Mesenchymal stem cell (in vitro differentiated cells and primary cell): ENCODE results near the gene F2RL1.

ENCODE experiments used
- DNase-seq: peaks from one replicate; pipeline ENCODE4 v3.0.0-alpha.2; 2013
- H2AFZ ChIP-seq: one replicate; pipeline ENCODE4 v1.6.1; 2013; ENCODE audit warnings: low read depth, mild to moderate bottlenecking, control low read depth, inconsistent platforms, low read length, moderate library complexity
- H2AK5ac ChIP-seq: 2 replicates; pipeline ENCODE4 v1.6.1; 2013; ENCODE audit warnings: low read length, moderate library complexity, mild to moderate bottlenecking, inconsistent platforms; ENCODE audit not compliant: severe bottlenecking
- H2BK120ac ChIP-seq: one replicate; pipeline ENCODE4 v1.6.1; 2013; ENCODE audit warnings: low read depth, mild to moderate bottlenecking, inconsistent platforms, low read length, moderate library complexity
- H2BK12ac ChIP-seq, 2 experiments: one replicate each; pipeline ENCODE4 v1.6.1; 2013; ENCODE audit warnings: inconsistent platforms in 2 of 2, low read length in 2 of 2, mild to moderate bottlenecking in 2 of 2, moderate library complexity in 2 of 2, control low read depth in 1 of 2
- H2BK15ac ChIP-seq: one replicate; pipeline ENCODE4 v1.6.1; 2013; ENCODE audit warnings: mild to moderate bottlenecking, low read depth, inconsistent platforms; ENCODE audit not compliant: poor library complexity, severe bottlenecking
- H2BK5ac ChIP-seq: 2 replicates; pipeline ENCODE4 v1.6.1; 2013; ENCODE audit warnings: low read depth, mild to moderate bottlenecking, low read length, control low read depth, inconsistent platforms; ENCODE audit not compliant: poor library complexity, severe bottlenecking
- H3K14ac ChIP-seq, 2 experiments: one replicate each; pipeline ENCODE4 v1.6.1; 2013; ENCODE audit warnings: inconsistent platforms in 2 of 2, low read length in 2 of 2, control low read depth in 1 of 2, mild to moderate bottlenecking in 1 of 2, moderate library complexity in 1 of 2
- H3K18ac ChIP-seq, 2 experiments: one replicate each; pipeline ENCODE4 v1.6.1; 2013; ENCODE audit warnings: inconsistent platforms in 2 of 2, low read length in 2 of 2, control low read depth in 1 of 2, low read depth in 1 of 2, mild to moderate bottlenecking in 1 of 2
- H3K23ac ChIP-seq, 2 experiments: one replicate each; pipeline ENCODE4 v1.6.1; 2013; ENCODE audit warnings: inconsistent platforms in 2 of 2, low read length in 2 of 2, mild to moderate bottlenecking in 2 of 2, moderate library complexity in 2 of 2, control low read depth in 1 of 2
- H3K27ac ChIP-seq: 2 replicates; pipeline ENCODE4 v1.5.1; 2013; ENCODE audit warnings: mild to moderate bottlenecking, moderate library complexity, low read length, control low read depth, inconsistent platforms; ENCODE audit not compliant: poor library complexity, severe bottlenecking
- H3K27me3 ChIP-seq, 2 experiments: 2 replicates each; pipeline versions ENCODE4 v1.6.1 to v1.7.0; 2013; ENCODE audit warnings: low read length in 2 of 2, mild to moderate bottlenecking in 2 of 2, moderate library complexity in 2 of 2, control low read depth in 1 of 2, inconsistent platforms in 1 of 2; ENCODE audit not compliant: control insufficient read depth in 1 of 2, insufficient read depth in 1 of 2
- H3K36me3 ChIP-seq, 2 experiments: 2 replicates each; pipeline versions ENCODE4 v1.6.1 to v1.7.0; 2013; ENCODE audit warnings: low read length in 2 of 2, control low read depth in 1 of 2, inconsistent platforms in 1 of 2, low read depth in 1 of 2, mild to moderate bottlenecking in 1 of 2; ENCODE audit not compliant: insufficient read depth in 2 of 2, control insufficient read depth in 1 of 2
- H3K4ac ChIP-seq, 2 experiments: one replicate each; pipeline ENCODE4 v1.6.1; 2013; ENCODE audit warnings: inconsistent platforms in 2 of 2, low read length in 2 of 2, mild to moderate bottlenecking in 2 of 2, moderate library complexity in 2 of 2, control low read depth in 1 of 2, low read depth in 1 of 2
- H3K4me1 ChIP-seq: 2 replicates; pipeline ENCODE4 v1.6.1; 2013; ENCODE audit warnings: low read depth, low read length, control low read depth; ENCODE audit not compliant: control insufficient read depth, insufficient read depth
- H3K4me2 ChIP-seq: 2 replicates; pipeline ENCODE4 v1.6.1; 2013; ENCODE audit warnings: low read length, mild to moderate bottlenecking, inconsistent platforms; ENCODE audit not compliant: poor library complexity, severe bottlenecking
- H3K4me3 ChIP-seq, 2 experiments: 2 replicates each; pipeline versions ENCODE4 v1.5.1 to v1.7.0; 2013; ENCODE audit warnings: low read length in 2 of 2, mild to moderate bottlenecking in 2 of 2, control low read depth in 1 of 2, low read depth in 1 of 2; ENCODE audit not compliant: insufficient read depth in 1 of 2
- H3K79me1 ChIP-seq: replicated peaks from 2 replicates; pipeline ENCODE4 v1.6.1; 2013; ENCODE audit warnings: mild to moderate bottlenecking, control low read depth, low read length, inconsistent platforms; ENCODE audit not compliant: poor library complexity, severe bottlenecking
- H3K9ac ChIP-seq: 2 replicates; pipeline ENCODE4 v1.7.0; 2013; ENCODE audit warnings: mild to moderate bottlenecking, low read length, moderate library complexity
- H3K9me3 ChIP-seq: 2 replicates; pipeline ENCODE4 v1.7.0; 2013; ENCODE audit warnings: mild to moderate bottlenecking, low read length; ENCODE audit not compliant: control insufficient read depth
- H4K8ac ChIP-seq: one replicate; pipeline ENCODE4 v1.6.1; 2013; ENCODE audit warnings: inconsistent platforms, mild to moderate bottlenecking, low read length, moderate library complexity
- H4K91ac ChIP-seq: one replicate; pipeline ENCODE4 v1.6.1; 2013; ENCODE audit warnings: mild to moderate bottlenecking, low read length, inconsistent platforms
- WGBS: methylation state at CpG from one replicate; pipeline ENCODE4 v1.1.7; 2013; ENCODE audit warnings: mixed read lengths; 5-methylcytosine and 5-hydroxymethylcytosine counted together

F2RL1 gene

GRCh38 chr5:76813982-76814562 is 4.8 kb upstream of the F2RL1 start:
- peak overlapping the region; percentile 55 for H4K8ac ChIP-seq
- no peak overlapping the region for H3K9ac ChIP-seq
- no peak overlapping the region for H2BK120ac ChIP-seq
- H2AFZ ChIP-seq, result no peak overlapping the region
- H4K91ac ChIP-seq, result no peak overlapping the region
- no peak overlapping the region for H3K23ac ChIP-seq
- no peaks in the 10 kb centered on the region for H3K79me1 ChIP-seq
- DNase-seq, result peak; percentile 95
- no peak overlapping the region for H3K14ac ChIP-seq
- H2BK5ac ChIP-seq, result no peak overlapping the region
- no peak overlapping the region for H3K4me3 ChIP-seq
- H3K4me2 ChIP-seq, result no peak overlapping the region
- no peak overlapping the region for H2BK15ac ChIP-seq
- no peak overlapping the region for H2AK5ac ChIP-seq
- H3K36me3 ChIP-seq, result no peaks in the 10 kb centered on the region
- WGBS, result 39% methylated on average over 4 of the region's 4 CpGs
- no peak overlapping the region for H2BK12ac ChIP-seq
- H3K4me1 ChIP-seq, result peaks cover 8% of the 10 kb centered on the region
- H3K9me3 ChIP-seq, result no peaks in the 10 kb centered on the region
- no peak overlapping the region for H3K4ac ChIP-seq
- H3K18ac ChIP-seq, result no peak overlapping the region
- H3K27me3 ChIP-seq, result no peaks in the 10 kb centered on the region
- H3K27ac ChIP-seq, result peak overlapping the region; percentile 66

DNA sequence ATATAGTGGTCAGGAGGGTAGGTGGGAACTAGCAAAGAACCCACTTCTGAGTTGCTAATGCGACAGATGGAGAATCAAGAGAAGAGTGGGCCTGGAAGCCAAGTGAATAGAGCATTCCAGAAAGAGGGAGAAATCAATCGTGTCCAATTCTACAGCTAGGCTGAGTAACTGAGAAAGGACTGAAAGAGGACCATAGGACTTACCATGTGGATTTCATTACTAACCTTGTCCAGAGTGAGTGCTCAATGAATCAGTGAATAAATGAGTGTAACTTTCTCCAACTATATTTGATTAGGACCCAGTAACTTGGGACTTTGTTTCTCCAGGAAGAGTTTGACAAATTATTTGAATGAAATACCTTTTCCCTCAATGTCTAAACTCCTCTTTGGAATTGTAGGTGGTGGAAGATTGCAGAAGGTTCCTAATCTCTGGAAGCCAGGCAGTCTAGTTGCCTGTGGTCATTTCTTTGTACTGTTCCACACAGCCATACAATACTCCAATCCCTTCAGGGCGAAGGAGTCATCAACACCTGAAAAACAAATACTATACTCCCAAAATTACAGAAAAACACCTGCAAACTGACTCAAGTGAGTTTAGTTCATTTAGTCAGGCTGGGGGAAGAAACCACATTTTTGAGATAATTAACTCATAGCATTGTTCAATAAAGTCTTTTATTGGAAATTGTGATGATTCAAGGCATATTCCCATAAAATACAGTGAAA is 2.6 kb upstream of the F2RL1 start:
- no peak overlapping the region for H3K14ac ChIP-seq
- peaks cover 2% of the 10 kb centered on the region for H3K79me1 ChIP-seq
- no peak overlapping the region for H2AFZ ChIP-seq
- H4K91ac ChIP-seq, result no peak overlapping the region
- no peak overlapping the region for H3K4me2 ChIP-seq
- no peak overlapping the region for H3K23ac ChIP-seq
- 96% methylated on average over 2 of the region's 3 CpGs for WGBS
- no peak overlapping the region for H2BK5ac ChIP-seq
- H3K9me3 ChIP-seq, result no peaks in the 10 kb centered on the region
- no peak overlapping the region for H2AK5ac ChIP-seq
- H3K18ac ChIP-seq, result no peak overlapping the region
- no peak overlapping the region for H2BK120ac ChIP-seq
- DNase-seq, result no peak
- H3K27ac ChIP-seq, result no peak overlapping the region
- H3K27me3 ChIP-seq, result no peaks in the 10 kb centered on the region
- peak overlapping the region; percentile 37 for H4K8ac ChIP-seq
- H3K4me1 ChIP-seq, result peaks cover 14% of the 10 kb centered on the region
- H2BK15ac ChIP-seq, result no peak overlapping the region
- H3K9ac ChIP-seq, result no peak overlapping the region
- no peak overlapping the region for H3K4me3 ChIP-seq
- no peak overlapping the region for H2BK12ac ChIP-seq
- no peak overlapping the region for H3K4ac ChIP-seq
- H3K36me3 ChIP-seq, result no peaks in the 10 kb centered on the region

DNA sequence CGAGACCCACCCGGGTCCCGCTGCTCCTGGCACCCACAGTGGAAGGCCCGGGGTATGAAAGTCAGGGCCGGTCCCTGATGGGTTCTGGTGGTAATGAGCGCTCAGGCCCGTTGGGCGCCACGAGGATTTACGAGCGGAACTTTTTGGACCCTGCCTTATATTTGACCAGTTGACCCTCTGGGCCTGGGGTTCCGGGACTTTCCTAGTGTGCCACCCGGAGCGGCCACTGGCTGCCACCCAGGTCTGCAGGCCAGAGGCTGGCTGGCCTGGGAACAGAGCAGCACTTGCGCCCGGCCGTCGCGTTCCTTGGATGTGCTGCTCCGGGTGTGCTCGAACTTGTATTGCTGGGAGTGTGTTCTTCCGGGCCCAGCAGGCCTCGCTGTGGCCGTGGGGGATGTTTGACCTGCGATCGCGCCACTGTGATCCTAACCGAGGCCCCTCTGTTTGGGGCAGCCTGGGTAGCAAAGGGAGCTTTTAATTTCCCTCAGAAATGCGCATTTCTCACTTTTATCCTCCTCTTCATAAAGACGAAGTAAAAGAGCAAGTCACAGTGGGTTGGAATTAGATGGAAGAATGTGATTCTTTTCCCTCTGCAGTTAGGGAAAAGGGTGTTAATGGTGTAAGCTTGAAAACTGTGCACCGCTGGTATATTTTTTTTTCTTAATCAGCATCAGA is 1.2 kb downstream of the F2RL1 start:
- H3K4me2 ChIP-seq, result peak overlapping the region; percentile 68
- peaks cover 22% of the 10 kb centered on the region for H3K4me1 ChIP-seq
- H3K79me1 ChIP-seq, result peaks cover 2% of the 10 kb centered on the region
- peak overlapping the region; percentile 91 to 98 for H3K23ac ChIP-seq
- H3K36me3 ChIP-seq, result no peaks in the 10 kb centered on the region
- peak overlapping the region; percentile 80 for H2BK15ac ChIP-seq
- H3K14ac ChIP-seq, result peak overlapping the region; percentile 67 to 96
- DNase-seq, result peak; percentile 28
- peak overlapping the region; percentile 81 to 89 for H3K4me3 ChIP-seq
- H4K91ac ChIP-seq, result peak overlapping the region; percentile 77
- H2AK5ac ChIP-seq, result peak overlapping the region; percentile 91
- peak overlapping the region; percentile 92 for H2BK120ac ChIP-seq
- peak overlapping the region; percentile 99 for H4K8ac ChIP-seq
- H3K4ac ChIP-seq, result peak overlapping the region; percentile 66 to 99
- peak overlapping the region; percentile 46 for H2BK5ac ChIP-seq
- peak overlapping the region; percentile 83 for H2AFZ ChIP-seq
- 13% methylated on average over 27 of the region's 31 CpGs for WGBS
- H3K9me3 ChIP-seq, result no peaks in the 10 kb centered on the region
- H3K27ac ChIP-seq, result peak overlapping the region; percentile 70
- peak overlapping the region; percentile 84 to 90 for H2BK12ac ChIP-seq
- H3K27me3 ChIP-seq, result no peaks in the 10 kb centered on the region
- H3K9ac ChIP-seq, result peak overlapping the region; percentile 86
- H3K18ac ChIP-seq, result peak overlapping the region; percentile 91 to 97

GRCh38 chr5:76820526-76820890 is 1.7 kb downstream of the F2RL1 start:
- no peak overlapping the region for H3K23ac ChIP-seq
- H3K4me1 ChIP-seq, result peaks cover 22% of the 10 kb centered on the region
- H2BK120ac ChIP-seq, result peak overlapping the region; percentile 92
- no peak overlapping the region for H2BK12ac ChIP-seq
- no peak overlapping the region for H2AK5ac ChIP-seq
- H3K4me2 ChIP-seq, result peak overlapping the region; percentile 68
- DNase-seq, result no peak
- peak overlapping the region in 1 of 2 experiments; percentile 89 for H3K4me3 ChIP-seq
- 13% methylated on average over 1 of the region's 2 CpGs for WGBS
- H2AFZ ChIP-seq, result no peak overlapping the region
- H3K36me3 ChIP-seq, result no peaks in the 10 kb centered on the region
- H3K14ac ChIP-seq, result no peak overlapping the region
- no peaks in the 10 kb centered on the region for H3K9me3 ChIP-seq
- H3K27me3 ChIP-seq, result no peaks in the 10 kb centered on the region
- H2BK5ac ChIP-seq, result no peak overlapping the region
- H3K18ac ChIP-seq, result no peak overlapping the region
- no peak overlapping the region for H4K91ac ChIP-seq
- no peak overlapping the region for H4K8ac ChIP-seq
- peaks cover 2% of the 10 kb centered on the region for H3K79me1 ChIP-seq
- peak overlapping the region; percentile 70 for H3K27ac ChIP-seq
- no peak overlapping the region for H3K4ac ChIP-seq
- H3K9ac ChIP-seq, result peak overlapping the region; percentile 86
- no peak overlapping the region for H2BK15ac ChIP-seq
